Calu3 (cell line): Measurements from ENCODE around the gene DEFB127. TPM values are rescaled to one million over a fixed set of nuclear protein-coding genes. Genes with fewer than 3 reads are reported as not detected.

Source experiments
- BruUV-seq: library from RNA; stranded (reverse); fragments of 400-500 nt; replicated peaks from 2 replicates; lab custom pipeline; 2021; lab: Mats Ljungman, UMichigan
- CTCF ChIA-PET: fragments of 300-600 bp; sonication (Branson Sonifier 250); formaldehyde crosslinking; loops from one replicate; lab custom pipeline; 2022; ENCODE audit warnings: antibody characterized with exemption; lab: Charles Lee
- DNase-seq: peaks from one replicate; pipeline ENCODE4 v3.0.0; 2022
- H3K27ac Mint-ChIP-seq: one replicate; pipeline ENCODE4 v1.8.0; 2022; ENCODE audit warnings: mixed read lengths; ENCODE audit not compliant: unreplicated experiment
- H3K27me3 Mint-ChIP-seq: one replicate; pipeline ENCODE4 v1.8.0; 2022; ENCODE audit warnings: mixed read lengths; ENCODE audit not compliant: unreplicated experiment
- H3K36me3 Mint-ChIP-seq: one replicate; pipeline ENCODE4 v1.8.0; 2022; ENCODE audit warnings: mild to moderate bottlenecking, moderate library complexity, mixed read lengths; ENCODE audit not compliant: insufficient read depth, unreplicated experiment
- H3K4me1 Mint-ChIP-seq: one replicate; pipeline ENCODE4 v1.8.0; 2022; ENCODE audit warnings: mild to moderate bottlenecking, low read depth, mixed read lengths; ENCODE audit not compliant: unreplicated experiment
- H3K4me3 Mint-ChIP-seq: one replicate; pipeline ENCODE4 v1.8.0; 2022; ENCODE audit warnings: mild to moderate bottlenecking, low read depth, moderate library complexity, mixed read lengths; ENCODE audit not compliant: unreplicated experiment
- H3K9me3 Mint-ChIP-seq: one replicate; pipeline ENCODE4 v1.8.0; 2022; ENCODE audit warnings: low read depth, mixed read lengths; ENCODE audit not compliant: unreplicated experiment
- intact Hi-C: fragments of 100-400 bp; cut with micrococcal nuclease; formaldehyde crosslinking; loops from one replicate; pipeline ENCODE4 v1.10.0; 2022; ENCODE audit not compliant: unreplicated experiment
- total RNA-seq: library from RNA; stranded (reverse); gene quantifications from 2 replicates; pipeline ENCODE4 v1.2.3, GENCODE V29; 2022
- TF ChIP-seq, protein P1 (sequence below): fragments of 200-600 bp; IDR thresholded peaks from one replicate; pipeline ENCODE4 v1.8.0; 2022; ENCODE audit warnings: antibody characterized with exemption; ENCODE audit not compliant: unreplicated experiment

DEFB127 gene
- total RNA-seq, 1 experiment from 2014 or later, result not detected

DNA sequence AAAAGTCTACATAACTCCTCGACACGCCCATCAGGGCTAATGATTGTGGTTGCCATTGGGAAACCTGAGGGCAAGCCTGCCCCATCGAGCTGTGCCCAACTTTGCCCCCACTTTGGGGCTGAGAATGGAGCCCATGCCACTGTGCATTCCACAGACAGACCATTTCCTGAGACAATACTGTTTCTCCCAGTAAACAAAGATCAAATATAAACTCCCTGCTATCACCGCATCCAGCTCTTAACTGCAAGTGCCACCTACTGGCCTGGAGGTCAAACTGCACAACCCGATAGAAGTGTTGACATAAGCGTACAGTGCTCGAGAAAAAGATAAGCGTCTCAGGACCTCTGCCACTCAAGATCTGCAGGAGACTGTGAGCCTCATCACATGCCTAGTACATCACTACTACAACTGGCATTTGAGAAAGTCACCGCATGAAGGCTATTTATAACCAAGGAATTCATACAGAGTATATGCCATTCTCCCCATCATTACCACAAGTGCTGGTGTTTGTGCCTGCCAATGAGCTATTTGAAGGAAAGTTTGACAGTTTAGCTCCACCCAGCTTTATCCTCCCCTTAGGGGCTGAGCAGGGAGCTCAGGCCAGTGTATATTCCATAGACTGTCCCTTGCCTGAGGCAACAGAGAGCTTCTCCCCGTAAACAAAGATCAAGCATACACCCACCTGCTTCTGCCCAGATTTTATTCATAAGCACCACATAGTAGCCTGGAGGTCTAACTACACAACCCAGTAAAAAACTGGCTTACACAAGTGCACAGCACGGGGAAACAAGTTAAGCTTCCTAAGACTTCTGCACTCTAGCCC lies 19.4 kb upstream of the DEFB127 start:
- H3K36me3 Mint-ChIP-seq, result no peaks in the 10 kb centered on the region
- H3K9me3 Mint-ChIP-seq, result no peaks in the 10 kb centered on the region
- H3K4me3 Mint-ChIP-seq, result no peak overlapping the region
- no TSS peak for BruUV-seq
- TF ChIP-seq, protein P1, sequence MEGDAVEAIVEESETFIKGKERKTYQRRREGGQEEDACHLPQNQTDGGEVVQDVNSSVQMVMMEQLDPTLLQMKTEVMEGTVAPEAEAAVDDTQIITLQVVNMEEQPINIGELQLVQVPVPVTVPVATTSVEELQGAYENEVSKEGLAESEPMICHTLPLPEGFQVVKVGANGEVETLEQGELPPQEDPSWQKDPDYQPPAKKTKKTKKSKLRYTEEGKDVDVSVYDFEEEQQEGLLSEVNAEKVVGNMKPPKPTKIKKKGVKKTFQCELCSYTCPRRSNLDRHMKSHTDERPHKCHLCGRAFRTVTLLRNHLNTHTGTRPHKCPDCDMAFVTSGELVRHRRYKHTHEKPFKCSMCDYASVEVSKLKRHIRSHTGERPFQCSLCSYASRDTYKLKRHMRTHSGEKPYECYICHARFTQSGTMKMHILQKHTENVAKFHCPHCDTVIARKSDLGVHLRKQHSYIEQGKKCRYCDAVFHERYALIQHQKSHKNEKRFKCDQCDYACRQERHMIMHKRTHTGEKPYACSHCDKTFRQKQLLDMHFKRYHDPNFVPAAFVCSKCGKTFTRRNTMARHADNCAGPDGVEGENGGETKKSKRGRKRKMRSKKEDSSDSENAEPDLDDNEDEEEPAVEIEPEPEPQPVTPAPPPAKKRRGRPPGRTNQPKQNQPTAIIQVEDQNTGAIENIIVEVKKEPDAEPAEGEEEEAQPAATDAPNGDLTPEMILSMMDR, result no peak
- CTCF ChIA-PET, result interaction anchor here (0.5 kb wide), 1 partner anchor 9 kb away, joined by 9 read pairs; no protein-coding TSS in a partner anchor
- DNase-seq, result no peak
- no peaks in the 10 kb centered on the region for H3K27me3 Mint-ChIP-seq
- intact Hi-C loops, result no loop called here
- no peaks in the 10 kb centered on the region for H3K4me1 Mint-ChIP-seq
- H3K27ac Mint-ChIP-seq, result no peak overlapping the region

DNA sequence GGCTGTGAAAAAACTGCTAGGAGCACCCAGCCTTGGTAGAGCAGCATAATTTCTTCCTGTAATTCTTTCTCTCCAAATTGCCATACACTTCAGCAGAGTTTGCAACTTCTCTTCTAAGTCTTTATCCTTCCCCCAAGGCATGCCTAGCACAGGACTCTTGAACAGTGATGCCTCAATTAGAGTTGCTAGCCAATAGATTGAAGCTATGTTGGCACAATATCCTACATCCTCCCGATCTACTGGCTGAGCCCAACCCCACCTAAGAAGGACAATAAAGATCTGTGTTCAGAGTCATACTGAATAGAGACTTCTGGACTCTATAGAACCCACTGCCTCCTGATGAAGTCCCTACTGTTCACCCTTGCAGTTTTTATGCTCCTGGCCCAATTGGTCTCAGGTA lies 15.0 kb upstream of the DEFB127 start, which contains the start of gene DEFB126:
DEFB126 (plus strand) TSS at position 301 of the 400 bp plus-strand sequence; CDS start at position 340, 39 bp downstream.
- CTCF ChIA-PET, result no interaction called here
- no peak for DNase-seq
- H3K36me3 Mint-ChIP-seq, result no peaks in the 10 kb centered on the region
- H3K4me1 Mint-ChIP-seq, result no peaks in the 10 kb centered on the region
- intact Hi-C loops, result no loop called here
- TF ChIP-seq, protein P1, result no peak
- BruUV-seq, result no TSS peak
- H3K9me3 Mint-ChIP-seq, result no peaks in the 10 kb centered on the region
- no peak within 1 kb of the TSS for H3K27ac Mint-ChIP-seq
- H3K4me3 Mint-ChIP-seq, result no peak within 1 kb of the TSS
- H3K27me3 Mint-ChIP-seq, result peaks cover 25% of the 10 kb centered on the region

DNA sequence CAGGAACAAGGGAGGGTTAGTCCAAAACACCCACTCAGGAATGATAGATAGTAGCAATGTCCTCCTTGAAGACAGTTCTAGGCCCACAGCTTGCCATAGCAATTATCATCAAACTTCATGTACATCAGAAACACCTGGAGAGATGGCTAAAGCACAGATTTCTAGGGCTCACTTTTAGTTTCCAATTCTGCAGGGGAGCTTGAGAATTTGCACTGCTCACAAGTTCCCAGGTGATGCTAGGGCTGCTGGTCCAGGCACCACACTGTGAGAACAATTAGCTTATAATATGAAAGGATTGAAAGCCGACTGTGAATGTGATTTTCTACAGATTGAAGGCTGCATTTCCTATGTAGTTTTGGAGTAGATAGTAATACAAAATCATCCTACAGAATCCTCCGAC lies 11.4 kb upstream of the DEFB127 start:
- CTCF ChIA-PET, result no interaction called here

DNA sequence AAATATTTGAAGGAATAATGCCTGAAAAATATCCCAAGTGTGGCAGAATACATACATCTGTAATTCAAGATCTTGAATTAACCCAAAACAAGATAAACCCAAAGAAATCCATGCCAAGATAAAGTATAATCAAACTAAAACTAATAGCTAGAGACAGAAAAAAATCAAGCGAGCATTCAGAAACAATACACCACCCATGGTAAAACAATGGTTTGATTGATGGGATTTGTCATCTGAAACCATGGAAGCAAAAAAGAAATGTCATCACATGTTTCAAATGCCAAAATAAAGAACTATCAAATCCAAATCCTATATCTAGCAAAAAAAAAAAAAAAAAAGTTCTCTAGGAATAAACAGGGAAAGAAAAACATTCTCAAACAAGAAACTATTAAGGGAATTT lies 5.1 kb upstream of the DEFB127 start:
- intact Hi-C loops, result no loop called here
- TF ChIP-seq, protein P1, result no peak
- no TSS peak for BruUV-seq
- no peak for DNase-seq
- no peak overlapping the region for H3K27ac Mint-ChIP-seq
- H3K4me3 Mint-ChIP-seq, result no peak overlapping the region
- no peaks in the 10 kb centered on the region for H3K4me1 Mint-ChIP-seq
- H3K9me3 Mint-ChIP-seq, result no peaks in the 10 kb centered on the region
- H3K27me3 Mint-ChIP-seq, result peaks cover 63% of the 10 kb centered on the region
- CTCF ChIA-PET, result no interaction called here
- no peaks in the 10 kb centered on the region for H3K36me3 Mint-ChIP-seq

More for the DNA sequence above, 11.4 kb upstream of the DEFB127 start:
- no peak overlapping the region for H3K27ac Mint-ChIP-seq
- H3K4me3 Mint-ChIP-seq, result no peak overlapping the region
- no peaks in the 10 kb centered on the region for H3K9me3 Mint-ChIP-seq
- H3K27me3 Mint-ChIP-seq, result peaks cover 43% of the 10 kb centered on the region
- no peaks in the 10 kb centered on the region for H3K36me3 Mint-ChIP-seq
- TF ChIP-seq, protein P1, result no peak
- no peaks in the 10 kb centered on the region for H3K4me1 Mint-ChIP-seq
- intact Hi-C loops, result no loop called here
- DNase-seq, result no peak
- BruUV-seq, result no TSS peak
